WTC11 (cell line): ENCODE measurements around the gene CSNK1G3. TPM values are rescaled to one million over a fixed set of nuclear protein-coding genes. Genes with fewer than 3 reads are reported as not detected.
"Not testable (repeated sequence)": the region's sequence is repeated elsewhere in the genome, so short reads cannot be mapped to it uniquely, and the experiment has no call there.

Source experiments
- ATAC-seq: fragments of 200-7000 bp; cut with Tn5 transposase; 2 replicates; pipeline ENCODE4 v1.10.0; 2021; ENCODE audit warnings: mild to moderate bottlenecking, moderate library complexity
- CTCF ChIA-PET: fragments of 300-600 bp; sonication (Branson Sonifier 250); formaldehyde crosslinking; loops from one replicate; lab custom pipeline; 2021; ENCODE audit warnings: antibody characterized with exemption; lab: Charles Lee
- POLR2A ChIA-PET: fragments of 350-600 bp; sonication (Branson Sonifier 250); formaldehyde crosslinking; loops from one replicate; lab custom pipeline; 2021; ENCODE audit warnings: antibody characterized with exemption; lab: Charles Lee
- DNase-seq: peaks from one replicate; pipeline ENCODE4 v3.0.0; 2021; ENCODE audit warnings: low spot score
- H3K27ac Mint-ChIP-seq: 2 replicates; pipeline ENCODE4 v1.8.0; 2021; ENCODE audit warnings: mixed read lengths
- H3K27me3 Mint-ChIP-seq: 2 replicates; pipeline ENCODE4 v1.8.0; 2021; ENCODE audit warnings: low read depth, mild to moderate bottlenecking, moderate library complexity, mixed read lengths
- H3K36me3 Mint-ChIP-seq: 2 replicates; pipeline ENCODE4 v1.8.0; 2021; ENCODE audit warnings: mixed read lengths
- H3K4me1 Mint-ChIP-seq: 2 replicates; pipeline ENCODE4 v1.8.0; 2022; ENCODE audit warnings: mixed read lengths
- H3K4me3 Mint-ChIP-seq: 2 replicates; pipeline ENCODE4 v1.8.0; 2021; ENCODE audit warnings: mild to moderate bottlenecking, moderate library complexity, mixed read lengths
- H3K9me3 Mint-ChIP-seq: 2 replicates; pipeline ENCODE4 v1.8.0; 2021; ENCODE audit warnings: mixed read lengths
- ATF2 ChIP-seq: sonication (generic); formaldehyde crosslinking; IDR thresholded peaks from 2 replicates; pipeline ENCODE4 v1.8.1; 2022; ENCODE audit warnings: low read depth, missing genetic modification reagents, borderline replicate concordance
- CDX4 ChIP-seq: fragments of 250-450 bp; sonication (Bioruptor Pico); IDR thresholded peaks from 2 replicates; pipeline ENCODE4 v1.9.0; 2021; ENCODE audit warnings: moderate library complexity, mild to moderate bottlenecking, inconsistent platforms, borderline replicate concordance
- E2F5 ChIP-seq: sonication (generic); formaldehyde crosslinking; IDR thresholded peaks from 2 replicates; pipeline ENCODE4 v1.8.1; 2022; ENCODE audit warnings: mild to moderate bottlenecking, moderate library complexity, missing genetic modification reagents
- EMX1 ChIP-seq: fragments of 250-450 bp; sonication (Bioruptor Pico); IDR thresholded peaks from 2 replicates; pipeline ENCODE4 v1.8.0; 2021; ENCODE audit warnings: mild to moderate bottlenecking
- GABPB1 ChIP-seq: sonication (generic); formaldehyde crosslinking; IDR thresholded peaks from 2 replicates; pipeline ENCODE4 v1.8.1; 2023; ENCODE audit warnings: mild to moderate bottlenecking, missing genetic modification reagents
- MAX ChIP-seq: sonication (generic); formaldehyde crosslinking; IDR thresholded peaks from 2 replicates; pipeline ENCODE4 v1.8.0; 2022; ENCODE audit warnings: mild to moderate bottlenecking, missing genetic modification reagents
- PRDM15 ChIP-seq: sonication (generic); formaldehyde crosslinking; IDR thresholded peaks from 2 replicates; pipeline ENCODE4 v1.8.0; 2022; ENCODE audit warnings: missing genetic modification reagents
- STAT6 ChIP-seq: sonication (generic); formaldehyde crosslinking; conservative IDR thresholded peaks from 2 replicates; pipeline ENCODE4 v1.8.1; 2023; ENCODE audit warnings: mild to moderate bottlenecking, low read depth, missing genetic modification reagents, moderate library complexity
- total RNA-seq: library from RNA; stranded (reverse); gene quantifications from 3 replicates; pipeline ENCODE4 v1.2.3, GENCODE V29; 2021

The CSNK1G3 gene
- total RNA-seq, 1 experiment from 2014 or later: 51.2 TPM

- no peak for ATAC-seq
- CTCF ChIA-PET: no interaction called here
- no peaks in the 10 kb centered on the region for H3K36me3 Mint-ChIP-seq
Measured at GRCh38 chr5:123490974-123491373, 21.0 kb upstream of the CSNK1G3 start.

GRCh38 chr5:123495211-123495610 lies 16.8 kb upstream of the CSNK1G3 start:
- H3K27me3 Mint-ChIP-seq, H3K4me3 Mint-ChIP-seq, ATAC-seq, DNase-seq, H3K4me1 Mint-ChIP-seq, H3K9me3 Mint-ChIP-seq, CTCF ChIA-PET, H3K36me3 Mint-ChIP-seq, H3K27ac Mint-ChIP-seq: not testable (repeated sequence)
- POLR2A ChIA-PET: interaction anchor here (0.7 kb wide), 1 partner anchor 53 kb away, joined by 3 read pairs; no protein-coding TSS in a partner anchor

More at GRCh38 chr5:123490974-123491373, 21.0 kb upstream of the CSNK1G3 start:
- DNase-seq: no peak
- TF ChIP-seq GABPB1 (CRISPR knock-in tag) (no peak), ATF2 (CRISPR knock-in tag) (no peak), EMX1 (CRISPR knock-in tag) (no peak), MAX (no peak), E2F5 (CRISPR knock-in tag) (no peak), CDX4 (CRISPR knock-in tag) (no peak), STAT6 (CRISPR knock-in tag) (no peak)
- H3K4me1 Mint-ChIP-seq: no peaks in the 10 kb centered on the region
- no peak overlapping the region for H3K27ac Mint-ChIP-seq
- POLR2A ChIA-PET: no interaction called here
- no peaks in the 10 kb centered on the region for H3K27me3 Mint-ChIP-seq
- no peak overlapping the region for H3K4me3 Mint-ChIP-seq
- no peaks in the 10 kb centered on the region for H3K9me3 Mint-ChIP-seq

GRCh38 chr5:123496892-123497291 lies 15.1 kb upstream of the CSNK1G3 start:
- CTCF ChIA-PET: interaction anchor here (1.2 kb wide), 1 partner anchor 49 kb away, joined by 3 read pairs; no protein-coding TSS in a partner anchor
- H3K36me3 Mint-ChIP-seq: no peaks in the 10 kb centered on the region
- ATAC-seq (no peak), DNase-seq (no peak)
- H3K4me1 Mint-ChIP-seq: peaks cover 12% of the 10 kb centered on the region
- H3K27ac Mint-ChIP-seq: no peak overlapping the region
- no peak overlapping the region for H3K4me3 Mint-ChIP-seq
- no peaks in the 10 kb centered on the region for H3K9me3 Mint-ChIP-seq
- TF ChIP-seq PRDM15 (CRISPR knock-in tag): no peak
- POLR2A ChIA-PET: no interaction called here
- no peaks in the 10 kb centered on the region for H3K27me3 Mint-ChIP-seq
